ENCODE measurements around the gene SHH. TPM values are rescaled to one million over a fixed set of nuclear protein-coding genes. Genes with fewer than 3 reads are reported as not detected.

Gene SHH
- polyA plus RNA-seq, 1 donor from 2014 or later: 1.5 TPM

- H3K27ac ChIP-seq (ENCODE audit: low read length): no peak overlapping the region
- no peak overlapping the region for H3K9ac ChIP-seq (ENCODE audit: low read length)
- H3K36me3 ChIP-seq (ENCODE audit: insufficient read depth, low read length): no peaks in the 10 kb centered on the region
- H3K27me3 ChIP-seq (ENCODE audit: insufficient read depth, low read depth, low read length): no peaks in the 10 kb centered on the region
- no peaks in the 10 kb centered on the region for H3K9me3 ChIP-seq (ENCODE audit: low read length)
- H3K4me3 ChIP-seq (ENCODE audit: low read length): no peak overlapping the region
- peaks cover 18% of the 10 kb centered on the region for H3K79me2 ChIP-seq (replicated peaks; ENCODE audit: insufficient read depth, low read length)
- H2AFZ ChIP-seq (ENCODE audit: low read depth, low read length): no peak overlapping the region
- no peaks in the 10 kb centered on the region for H4K20me1 ChIP-seq (ENCODE audit: insufficient read depth)
- H3K9me2 ChIP-seq (ENCODE audit: insufficient read depth, low read length): no peaks in the 10 kb centered on the region
- TF ChIP-seq, protein P1, sequence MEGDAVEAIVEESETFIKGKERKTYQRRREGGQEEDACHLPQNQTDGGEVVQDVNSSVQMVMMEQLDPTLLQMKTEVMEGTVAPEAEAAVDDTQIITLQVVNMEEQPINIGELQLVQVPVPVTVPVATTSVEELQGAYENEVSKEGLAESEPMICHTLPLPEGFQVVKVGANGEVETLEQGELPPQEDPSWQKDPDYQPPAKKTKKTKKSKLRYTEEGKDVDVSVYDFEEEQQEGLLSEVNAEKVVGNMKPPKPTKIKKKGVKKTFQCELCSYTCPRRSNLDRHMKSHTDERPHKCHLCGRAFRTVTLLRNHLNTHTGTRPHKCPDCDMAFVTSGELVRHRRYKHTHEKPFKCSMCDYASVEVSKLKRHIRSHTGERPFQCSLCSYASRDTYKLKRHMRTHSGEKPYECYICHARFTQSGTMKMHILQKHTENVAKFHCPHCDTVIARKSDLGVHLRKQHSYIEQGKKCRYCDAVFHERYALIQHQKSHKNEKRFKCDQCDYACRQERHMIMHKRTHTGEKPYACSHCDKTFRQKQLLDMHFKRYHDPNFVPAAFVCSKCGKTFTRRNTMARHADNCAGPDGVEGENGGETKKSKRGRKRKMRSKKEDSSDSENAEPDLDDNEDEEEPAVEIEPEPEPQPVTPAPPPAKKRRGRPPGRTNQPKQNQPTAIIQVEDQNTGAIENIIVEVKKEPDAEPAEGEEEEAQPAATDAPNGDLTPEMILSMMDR (IDR thresholded peaks at IDR 0.05; ENCODE audit: poor library complexity, severe bottlenecking): no peak
- no peak for TF ChIP-seq POLR2AphosphoS5 (IDR thresholded peaks at IDR 0.05)
- TF ChIP-seq MXI1 (conservative IDR thresholded peaks at IDR 0.05; ENCODE audit: poor library complexity, severe bottlenecking): no peak
- TF ChIP-seq, protein P2, sequence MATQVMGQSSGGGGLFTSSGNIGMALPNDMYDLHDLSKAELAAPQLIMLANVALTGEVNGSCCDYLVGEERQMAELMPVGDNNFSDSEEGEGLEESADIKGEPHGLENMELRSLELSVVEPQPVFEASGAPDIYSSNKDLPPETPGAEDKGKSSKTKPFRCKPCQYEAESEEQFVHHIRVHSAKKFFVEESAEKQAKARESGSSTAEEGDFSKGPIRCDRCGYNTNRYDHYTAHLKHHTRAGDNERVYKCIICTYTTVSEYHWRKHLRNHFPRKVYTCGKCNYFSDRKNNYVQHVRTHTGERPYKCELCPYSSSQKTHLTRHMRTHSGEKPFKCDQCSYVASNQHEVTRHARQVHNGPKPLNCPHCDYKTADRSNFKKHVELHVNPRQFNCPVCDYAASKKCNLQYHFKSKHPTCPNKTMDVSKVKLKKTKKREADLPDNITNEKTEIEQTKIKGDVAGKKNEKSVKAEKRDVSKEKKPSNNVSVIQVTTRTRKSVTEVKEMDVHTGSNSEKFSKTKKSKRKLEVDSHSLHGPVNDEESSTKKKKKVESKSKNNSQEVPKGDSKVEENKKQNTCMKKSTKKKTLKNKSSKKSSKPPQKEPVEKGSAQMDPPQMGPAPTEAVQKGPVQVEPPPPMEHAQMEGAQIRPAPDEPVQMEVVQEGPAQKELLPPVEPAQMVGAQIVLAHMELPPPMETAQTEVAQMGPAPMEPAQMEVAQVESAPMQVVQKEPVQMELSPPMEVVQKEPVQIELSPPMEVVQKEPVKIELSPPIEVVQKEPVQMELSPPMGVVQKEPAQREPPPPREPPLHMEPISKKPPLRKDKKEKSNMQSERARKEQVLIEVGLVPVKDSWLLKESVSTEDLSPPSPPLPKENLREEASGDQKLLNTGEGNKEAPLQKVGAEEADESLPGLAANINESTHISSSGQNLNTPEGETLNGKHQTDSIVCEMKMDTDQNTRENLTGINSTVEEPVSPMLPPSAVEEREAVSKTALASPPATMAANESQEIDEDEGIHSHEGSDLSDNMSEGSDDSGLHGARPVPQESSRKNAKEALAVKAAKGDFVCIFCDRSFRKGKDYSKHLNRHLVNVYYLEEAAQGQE (IDR thresholded peaks at IDR 0.05; ENCODE audit: borderline replicate concordance): no peak
- no peak for TF ChIP-seq RAD21 (conservative IDR thresholded peaks at IDR 0.05)
- TF ChIP-seq EZH2 (IDR thresholded peaks at IDR 0.05; ENCODE audit: borderline replicate concordance, insufficient read depth, low read length, poor library complexity, severe bottlenecking): no peak
- TF ChIP-seq TAF1 (IDR thresholded peaks at IDR 0.05; ENCODE audit: low read depth): no peak
- H3K4me2 ChIP-seq (ENCODE audit: low read length): no peak overlapping the region
- H3F3A ChIP-seq (ENCODE audit: insufficient read depth, low read length, poor library complexity, severe bottlenecking): no peaks in the 10 kb centered on the region
These were observed 49.6 kb downstream of the SHH start for GRCh38 chr7:155762655-155763054.

DNA sequence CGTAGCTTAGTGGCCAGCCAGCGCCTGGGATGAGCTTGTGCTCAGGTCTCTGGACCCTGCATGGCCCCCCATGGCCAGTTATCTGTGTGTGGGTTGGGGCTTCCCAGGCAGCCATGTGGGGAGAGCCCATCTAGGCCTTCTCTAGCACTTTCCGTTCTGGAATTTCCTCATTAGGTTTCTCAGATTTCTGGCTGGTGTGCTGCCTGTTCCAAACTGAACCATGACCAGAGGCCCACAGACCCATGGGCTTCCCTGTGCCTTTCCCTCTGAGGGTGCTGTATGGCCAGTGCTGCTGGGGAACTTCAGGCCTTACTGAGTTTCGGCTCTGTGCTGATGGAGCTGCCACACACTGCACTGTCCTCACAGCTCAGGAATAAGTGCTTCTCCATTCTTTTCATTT is 50.2 kb downstream of the SHH start:
- Histone ChIP-seq H3K27me3 (ENCODE audit: insufficient read depth, low read depth, low read length) (no peaks in the 10 kb centered on the region), H2AFZ (ENCODE audit: low read depth, low read length) (no peak overlapping the region), H3K9ac (ENCODE audit: low read length) (no peak overlapping the region), H3K9me2 (ENCODE audit: insufficient read depth, low read length) (no peaks in the 10 kb centered on the region), H3K4me3 (ENCODE audit: low read length) (no peak overlapping the region), H3K9me3 (ENCODE audit: low read length) (no peaks in the 10 kb centered on the region), H3F3A (ENCODE audit: insufficient read depth, low read length, poor library complexity, severe bottlenecking) (no peaks in the 10 kb centered on the region), H4K20me1 (ENCODE audit: insufficient read depth) (no peaks in the 10 kb centered on the region), H3K36me3 (ENCODE audit: insufficient read depth, low read length) (no peaks in the 10 kb centered on the region), H3K79me2 (replicated peaks; ENCODE audit: insufficient read depth, low read length) (peaks cover 18% of the 10 kb centered on the region), H3K4me2 (ENCODE audit: low read length) (no peak overlapping the region), H3K27ac (ENCODE audit: low read length) (no peak overlapping the region)
- TF ChIP-seq TAF1 (IDR thresholded peaks at IDR 0.05; ENCODE audit: low read depth): no peak
- no peak for TF ChIP-seq SMC3 (conservative IDR thresholded peaks at IDR 0.05; ENCODE audit: poor library complexity)
- no peak for TF ChIP-seq RAD21 (conservative IDR thresholded peaks at IDR 0.05)
- TF ChIP-seq MXI1 (conservative IDR thresholded peaks at IDR 0.05; ENCODE audit: poor library complexity, severe bottlenecking): no peak
- TF ChIP-seq, protein P2 (IDR thresholded peaks at IDR 0.05; ENCODE audit: borderline replicate concordance): no peak
- TF ChIP-seq, protein P1 (IDR thresholded peaks at IDR 0.05; ENCODE audit: poor library complexity, severe bottlenecking): no peak
- TF ChIP-seq EP300 (conservative IDR thresholded peaks at IDR 0.05; ENCODE audit: poor library complexity, severe bottlenecking): no peak
- TF ChIP-seq POLR2AphosphoS5 (IDR thresholded peaks at IDR 0.05): no peak
- TF ChIP-seq EZH2 (IDR thresholded peaks at IDR 0.05; ENCODE audit: borderline replicate concordance, insufficient read depth, low read length, poor library complexity, severe bottlenecking): no peak
